MCF 10A (cell line): ENCODE measurements around the gene ASH1L. TPM values are rescaled to one million over a fixed set of nuclear protein-coding genes. Genes with fewer than 3 reads are reported as not detected.
A peak's percentile ranks its signal among the peaks of the same experiment; 100 is the strongest.

Source experiments
- BruUV-seq: library from RNA; stranded (reverse); fragments of 400-500 nt; replicated peaks from 2 replicates; lab custom pipeline; 2021; lab: Mats Ljungman, UMichigan
- CTCF ChIA-PET: fragments of 300-600 bp; sonication (Branson Sonifier 250); formaldehyde crosslinking; extraction: SDS; loops from one replicate; lab custom pipeline; 2021; ENCODE audit warnings: antibody characterized with exemption, inconsistent platforms; lab: Yijun Ruan, JAX
- POLR2A ChIA-PET: fragments of 300-600, 350-650 bp; sonication (Branson Sonifier 250); formaldehyde crosslinking; extraction: SDS; loops from one replicate; lab custom pipeline; 2020; ENCODE audit warnings: antibody characterized with exemption, inconsistent platforms; lab: Yijun Ruan, JAX
- DNase-seq: peaks from one replicate; pipeline ENCODE4 v3.0.0-alpha.2; 2018; ENCODE audit not compliant: unreplicated experiment
- H3K27ac Mint-ChIP-seq: one replicate; pipeline ENCODE4 v1.8.0; 2022; ENCODE audit warnings: mild to moderate bottlenecking, low read depth, mixed read lengths; ENCODE audit not compliant: unreplicated experiment
- H3K27me3 Mint-ChIP-seq: one replicate; pipeline ENCODE4 v1.8.0; 2022; ENCODE audit warnings: mixed read lengths; ENCODE audit not compliant: insufficient read depth, unreplicated experiment
- H3K36me3 Mint-ChIP-seq: one replicate; pipeline ENCODE4 v1.8.0; 2022; ENCODE audit warnings: mild to moderate bottlenecking, moderate library complexity, mixed read lengths; ENCODE audit not compliant: insufficient read depth, unreplicated experiment
- H3K4me1 Mint-ChIP-seq: one replicate; pipeline ENCODE4 v1.8.0; 2022; ENCODE audit warnings: mixed read lengths; ENCODE audit not compliant: insufficient read depth, unreplicated experiment
- H3K4me3 Mint-ChIP-seq: one replicate; pipeline ENCODE4 v1.8.0; 2022; ENCODE audit warnings: mild to moderate bottlenecking, moderate library complexity, mixed read lengths; ENCODE audit not compliant: unreplicated experiment
- H3K9me3 Mint-ChIP-seq: one replicate; pipeline ENCODE4 v1.8.0; 2022; ENCODE audit warnings: mixed read lengths; ENCODE audit not compliant: unreplicated experiment
- CTCF ChIP-seq: fragments of 200-600 bp; IDR thresholded peaks from one replicate; pipeline ENCODE4 v1.8.0; 2022; ENCODE audit warnings: antibody characterized with exemption, mild to moderate bottlenecking; ENCODE audit not compliant: unreplicated experiment
- intact Hi-C: fragments of 100-400 bp; cut with micrococcal nuclease; formaldehyde crosslinking; loops from 2 replicates; pipeline ENCODE4 v1.14.1; 2022
- total RNA-seq: library from RNA; stranded (reverse); gene quantifications from 2 replicates; pipeline ENCODE4 v1.2.3, GENCODE V29; 2022

ASH1L gene
- total RNA-seq, 1 experiment from 2014 or later: 59.1 TPM

GRCh38 chr1:155313261-155313660, 249.3 kb downstream of the ASH1L start:
- intact Hi-C loops: no loop called here
- CTCF ChIA-PET: interaction anchor here (0.5 to 5.1 kb wide), 4 partner anchors 10 to 271 kb away, joined by 3 to 44 read pairs (median 14); no protein-coding TSS in a partner anchor
- no peak overlapping the region for H3K4me3 Mint-ChIP-seq
- peak overlapping the region; percentile 80 for H3K27ac Mint-ChIP-seq
- no peaks in the 10 kb centered on the region for H3K9me3 Mint-ChIP-seq
- peaks cover 83% of the 10 kb centered on the region for H3K36me3 Mint-ChIP-seq
- no peaks in the 10 kb centered on the region for H3K27me3 Mint-ChIP-seq
- peaks cover 14% of the 10 kb centered on the region for H3K4me1 Mint-ChIP-seq
- DNase-seq: no peak
- no peak for TF ChIP-seq CTCF
- BruUV-seq: no TSS peak
- POLR2A ChIA-PET: interaction anchor here (7.9 kb wide), 1 partner anchor 8 kb away, joined by 103 read pairs; the partner anchor contains the start of gene RUSC1

- CTCF ChIA-PET: interaction anchor here (0.7 to 5.1 kb wide), 4 partner anchors 12 to 103 kb away, joined by 3 to 44 read pairs (median 6); no protein-coding TSS in a partner anchor
- peak overlapping the region; percentile 97 for H3K27ac Mint-ChIP-seq
- TF ChIP-seq CTCF: no peak
- peaks cover 14% of the 10 kb centered on the region for H3K4me1 Mint-ChIP-seq
- POLR2A ChIA-PET: interaction anchor here (1.3 to 7.9 kb wide), 3 partner anchors 11 to 37 kb away, joined by 9 to 103 read pairs (median 13); partner anchors contain the start of genes CLK2 and RUSC1
- intact Hi-C loops: loop anchor here (2.0 kb wide), 1 partner anchor 13 kb away; no protein-coding TSS in a partner anchor
- no peaks in the 10 kb centered on the region for H3K9me3 Mint-ChIP-seq
- H3K4me3 Mint-ChIP-seq: peak overlapping the region; percentile 100
- peaks cover 54% of the 10 kb centered on the region for H3K36me3 Mint-ChIP-seq
- no peaks in the 10 kb centered on the region for H3K27me3 Mint-ChIP-seq
- BruUV-seq: no TSS peak
- DNase-seq: peak; percentile 57
Observed at GRCh38 chr1:155309423-155310021, 253.1 kb downstream of the ASH1L start.

GRCh38 chr1:155308493-155309422, 253.8 kb downstream of the ASH1L start, which contains the start of gene FDPS:
Gene FDPS (plus strand): TSS chr1:155308866. CDS start chr1:155309790, 924 bp downstream.
- TSS peak; percentile 89 for BruUV-seq
- no peaks in the 10 kb centered on the region for H3K9me3 Mint-ChIP-seq
- intact Hi-C loops: loop anchor here (1.0 to 2.0 kb wide), 3 partner anchors 14 to 58 kb away; partner anchors contain the start of gene HCN3
- CTCF ChIA-PET: interaction anchor here (0.6 to 5.1 kb wide), 13 partner anchors 11 to 1952 kb away, joined by 3 to 44 read pairs (median 6); partner anchors contain the start of genes EFNA3 and RUSC1
- peaks cover 49% of the 10 kb centered on the region for H3K36me3 Mint-ChIP-seq
- peaks cover 13% of the 10 kb centered on the region for H3K4me1 Mint-ChIP-seq
- POLR2A ChIA-PET: interaction anchor here (0.6 to 7.9 kb wide), 24 partner anchors 9 to 437 kb away, joined by 3 to 103 read pairs (median 4); partner anchors contain the start of genes ASH1L, CLK2, HCN3 and RUSC1
- peak within 1 kb of the TSS; percentile 97 for H3K27ac Mint-ChIP-seq
- no peak for TF ChIP-seq CTCF
- DNase-seq: peak; percentile 100
- no peaks in the 10 kb centered on the region for H3K27me3 Mint-ChIP-seq
- H3K4me3 Mint-ChIP-seq: peak within 1 kb of the TSS; percentile 100
